GM21360 (cell line): ENCODE results near the gene NT5E.

Experiments
- ATAC-seq: cut with Tn5 transposase; IDR thresholded peaks from one replicate; pipeline ENCODE4 v1.9.1; 2021; ENCODE audit warnings: mild to moderate bottlenecking, moderate library complexity; ENCODE audit not compliant: unreplicated experiment

Gene NT5E

GRCh38 chr6:85421181-85421580 lies 28.7 kb upstream of the NT5E start:
- no peak for ATAC-seq

- ATAC-seq = no peak
Observed at GRCh38 chr6:85421972-85422371, 27.9 kb upstream of the NT5E start.

- ATAC-seq = no peak
Observed at GRCh38 chr6:85422996-85423395, 26.9 kb upstream of the NT5E start.

GRCh38 chr6:85424981-85425380 lies 24.9 kb upstream of the NT5E start:
- ATAC-seq = no peak

- no peak for ATAC-seq
Observed at GRCh38 chr6:85425997-85426396, 23.9 kb upstream of the NT5E start.

GRCh38 chr6:85428486-85428885 lies 21.4 kb upstream of the NT5E start:
- no peak for ATAC-seq

GRCh38 chr6:85429346-85429745 lies 20.5 kb upstream of the NT5E start:
- ATAC-seq = no peak

GRCh38 chr6:85431271-85431670 lies 18.6 kb upstream of the NT5E start:
- no peak for ATAC-seq

- no peak for ATAC-seq
Observed at GRCh38 chr6:85432554-85432953, 17.3 kb upstream of the NT5E start.

GRCh38 chr6:85435851-85436250 lies 14.0 kb upstream of the NT5E start:
- no peak for ATAC-seq

GRCh38 chr6:85436411-85436810 lies 13.5 kb upstream of the NT5E start:
- ATAC-seq = no peak

- no peak for ATAC-seq
Observed at GRCh38 chr6:85436939-85437495, 12.9 kb upstream of the NT5E start.

GRCh38 chr6:85443349-85444117 lies 6.3 kb upstream of the NT5E start:
- no peak for ATAC-seq

GRCh38 chr6:85449388-85449817 lies 480 bp upstream of the NT5E start:
- ATAC-seq = peak; percentile 70

GRCh38 chr6:85451565-85452306 lies 1.9 kb downstream of the NT5E start:
- ATAC-seq = no peak

- ATAC-seq = no peak
Observed at GRCh38 chr6:85452441-85452881, 2.6 kb downstream of the NT5E start.

GRCh38 chr6:85453052-85453451 lies 3.2 kb downstream of the NT5E start:
- ATAC-seq = no peak

GRCh38 chr6:85453490-85453889 lies 3.6 kb downstream of the NT5E start:
- no peak for ATAC-seq

GRCh38 chr6:85455471-85456026 lies 5.7 kb downstream of the NT5E start:
- ATAC-seq = no peak

- no peak for ATAC-seq
Observed at GRCh38 chr6:85456782-85457181, 6.9 kb downstream of the NT5E start.

- ATAC-seq = no peak
Observed at GRCh38 chr6:85458184-85458583, 8.3 kb downstream of the NT5E start.

GRCh38 chr6:85458782-85459181 lies 8.9 kb downstream of the NT5E start:
- ATAC-seq = no peak
